K562 (cell line): ENCODE measurements around the gene IGF1R. TPM values are rescaled to one million over a fixed set of nuclear protein-coding genes. Genes with fewer than 3 reads are reported as not detected.

Experiments used
- CBFA2T2 ChIP-seq: fragments of 450-650 bp; conservative IDR thresholded peaks from 2 replicates; pipeline ENCODE4 v1.6.1; 2017; ENCODE audit warnings: mild to moderate bottlenecking
- CLOCK ChIP-seq: fragments of 250-450 bp; sonication (Bioruptor Pico); IDR thresholded peaks from 2 replicates; pipeline ENCODE4 v1.4.0; 2020; ENCODE audit warnings: mild to moderate bottlenecking, moderate library complexity, borderline replicate concordance
- DEAF1 ChIP-seq: fragments of 450-650 bp; formaldehyde crosslinking; IDR thresholded peaks from 2 replicates; pipeline ENCODE4 v1.4.0; 2020; ENCODE audit warnings: mild to moderate bottlenecking, moderate library complexity
- HDAC1 ChIP-seq, 2 experiments: fragments of 450-650 bp; IDR thresholded peaks; 2 replicates each; pipeline ENCODE4 v1.6.1; 2016 to 2017; ENCODE audit warnings: inconsistent platforms in 1 of 2, mild to moderate bottlenecking in 1 of 2, moderate library complexity in 1 of 2
- HMBOX1 ChIP-seq: sonication (generic); IDR thresholded peaks from 2 replicates; pipeline ENCODE4 v1.6.1; 2016
- NFATC3 ChIP-seq: fragments of 450-650 bp; IDR thresholded peaks from 2 replicates; pipeline ENCODE4 v1.6.1; 2017; ENCODE audit warnings: mild to moderate bottlenecking
- PBX2 ChIP-seq, 2 experiments: IDR thresholded peaks in 1 of 2; conservative IDR thresholded peaks in 1 of 2; 2 replicates each; pipeline ENCODE4 v1.6.1; 2016; ENCODE audit warnings: low read depth in 2 of 2, mild to moderate bottlenecking in 1 of 2, missing compliant biosample characterization in 1 of 2, missing genetic modification characterization in 1 of 2, moderate library complexity in 1 of 2
- PML ChIP-seq: IDR thresholded peaks from 2 replicates; pipeline ENCODE4 v1.6.1; 2012; ENCODE audit warnings: low read length, inconsistent platforms
- RBM34 ChIP-seq: fragments of 200-400 bp; formaldehyde crosslinking; IDR thresholded peaks from 2 replicates; pipeline ENCODE4 v1.6.1; 2018; ENCODE audit warnings: low read length, borderline replicate concordance; ENCODE audit not compliant: insufficient read depth
- TCF15 ChIP-seq: fragments of 250-450 bp; sonication (Bioruptor Pico); IDR thresholded peaks from 2 replicates; pipeline ENCODE4 v1.8.0; 2022; ENCODE audit warnings: moderate library complexity, mild to moderate bottlenecking, inconsistent platforms
- YBX1 ChIP-seq: fragments of 450-650 bp; IDR thresholded peaks from 2 replicates; pipeline ENCODE4 v1.7.1; 2016; ENCODE audit warnings: mild to moderate bottlenecking
- ZNF146 ChIP-seq: IDR thresholded peaks from one replicate; pipeline ENCODE4 v1.6.1; 2018; ENCODE audit warnings: missing compliant biosample characterization; ENCODE audit not compliant: unreplicated experiment
- polyA plus RNA-seq, 8 experiments: library from polyadenylated mRNA; depleted of rRNA in 4 of 8; stranded (reverse) in 5 of 8; unstranded in 3 of 8; fragments of >200 nt; fragmentation: Nextera tagmentation in 2 of 8; fragmentation: Illumina TruSeq in 1 of 8; extraction: Ambion mirVana in 2 of 8; extraction: Trizol in 1 of 8; gene quantifications; 2 replicates each; pipeline versions ENCODE4 v1.2.1 to v1.2.3, GENCODE V29; 2011 to 2014; ENCODE audit warnings: inconsistent platforms in 1 of 8, missing spikeins in 1 of 8
- total RNA-seq, 7 experiments: library from RNA; depleted of rRNA in 6 of 7; stranded (reverse); fragments of >200 nt in 6 of 7; fragmentation: Illumina TruSeq in 2 of 7; extraction: Trizol in 2 of 7; gene quantifications; 2 replicates each; pipeline versions ENCODE4 v1.2.1 to v1.2.3, GENCODE V29; 2011 to 2021; ENCODE audit warnings: low replicate concordance in 1 of 7

The IGF1R gene
- total and polyA plus RNA-seq, 9 of the 15 experiments (the other 6 are each of a cell fraction or from before 2014, with no cell fraction given): 0.35 to 8.0 (median 1.6) TPM

- no peak for TF ChIP-seq CLOCK
- no peak for TF ChIP-seq ZNF146 (CRISPR knock-in tag)
- no peak for TF ChIP-seq NFATC3
- no peak for TF ChIP-seq YBX1
- TF ChIP-seq HMBOX1: no peak
- no peak for TF ChIP-seq PML
- TF ChIP-seq CBFA2T2: 0 out of 2 replicates have a peak, but pooled peaks have one; percentile 11
- no peak for TF ChIP-seq RBM34
- peak; percentile 56; the same call in 1 of the 2 replicates for TF ChIP-seq DEAF1 (CRISPR knock-in tag)
- TF ChIP-seq HDAC1 (IDR thresholded peaks at IDR 0.05): no peak
- no peak for TF ChIP-seq TCF15 (CRISPR knock-in tag)
- TF ChIP-seq PBX2 (CRISPR knock-in tag; IDR thresholded peaks at IDR 0.05; ENCODE audit: low read depth): no peak
- peak; percentile 45 for TF ChIP-seq PBX2 (tag; conservative IDR thresholded peaks at IDR 0.05; ENCODE audit: low read depth)
These were observed 256.2 kb downstream of the IGF1R start (continued) for GRCh38 chr15:98904544-98904943.
